Naive B cell (primary cell): ENCODE data around the gene CHST12. TPM values are rescaled to one million over a fixed set of nuclear protein-coding genes. Genes with fewer than 3 reads are reported as not detected.
A peak's percentile ranks its signal among the peaks of the same experiment; 100 is the strongest.

ENCODE experiments used
- ATAC-seq, 2 donors: fragments of 150-1000 bp; cut with Tn5 transposase; 2 replicates each; pipeline ENCODE4 v1.10.0; 2021; ENCODE audit warnings: low read depth in 2 of 2, mild to moderate bottlenecking in 2 of 2, moderate library complexity in 2 of 2
- DNase-seq: peaks from one replicate; pipeline ENCODE4 v3.0.0; 2022
- H3K27ac Mint-ChIP-seq, 6 donors: one replicate each; pipeline ENCODE4 v1.8.0; 2020 to 2022; ENCODE audit warnings: mild to moderate bottlenecking in 6 of 6, mixed read lengths in 6 of 6, moderate library complexity in 5 of 6, inconsistent platforms in 2 of 6
- H3K27me3 Mint-ChIP-seq, 3 donors: one replicate each; pipeline ENCODE4 v1.8.0; 2021 to 2022; ENCODE audit warnings: mixed read lengths in 3 of 3, mild to moderate bottlenecking in 1 of 3
- H3K36me3 Mint-ChIP-seq, 2 donors: one replicate each; pipeline ENCODE4 v1.8.0; 2020 to 2022; ENCODE audit warnings: mixed read lengths in 2 of 2, inconsistent platforms in 1 of 2, mild to moderate bottlenecking in 1 of 2
- H3K4me1 Mint-ChIP-seq, 3 donors: one replicate each; pipeline ENCODE4 v1.8.0; 2020 to 2022; ENCODE audit warnings: mixed read lengths in 3 of 3, inconsistent platforms in 1 of 3, mild to moderate bottlenecking in 1 of 3, moderate library complexity in 1 of 3
- H3K4me3 Mint-ChIP-seq, 8 donors: one replicate each; pipeline ENCODE4 v1.8.0; 2020 to 2022; ENCODE audit warnings: mild to moderate bottlenecking in 8 of 8, mixed read lengths in 8 of 8, moderate library complexity in 8 of 8, inconsistent platforms in 2 of 8
- H3K9me3 Mint-ChIP-seq, 7 donors: one replicate each; pipeline ENCODE4 v1.8.0; 2020 to 2022; ENCODE audit warnings: mixed read lengths in 7 of 7, mild to moderate bottlenecking in 5 of 7, inconsistent platforms in 2 of 7, moderate library complexity in 1 of 7
- polyA plus RNA-seq, 6 donors: library from polyadenylated mRNA; unstranded; fragments of 300-500 nt; fragmentation: Illumina TruSeq; gene quantifications; one replicate each; pipeline ENCODE4 v1.2.3, GENCODE V29; 2021; ENCODE audit warnings: low read depth in 6 of 6

CHST12 gene
- polyA plus RNA-seq, 6 donors from 2014 or later, result 6.5 to 20.9 (median 12.3) TPM

GRCh38 chr7:2437537-2438148, 34.2 kb downstream of the CHST12 start:
- Mint-ChIP-seq H3K4me3 (no peak overlapping the region), H3K9me3 (no peaks in the 10 kb centered on the region)

DNA sequence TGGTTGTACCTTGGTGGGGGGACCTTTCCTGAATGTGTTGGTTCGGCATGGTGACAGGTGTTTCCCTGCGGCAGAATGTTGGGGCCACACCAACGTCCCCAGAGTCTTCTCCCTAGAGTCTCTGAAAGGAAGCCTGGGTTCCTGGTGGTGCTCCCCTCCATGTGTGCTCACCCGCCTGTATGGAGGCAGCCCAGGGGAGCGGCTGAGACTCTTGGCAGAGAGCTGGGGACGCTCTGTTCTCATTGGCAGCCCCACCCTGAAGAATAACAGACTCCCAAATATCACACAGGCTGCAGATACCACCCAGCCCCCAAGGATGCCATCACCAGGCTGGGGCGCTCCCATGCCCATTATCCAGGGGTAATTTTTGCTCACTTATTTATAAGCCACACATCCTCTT, 34.8 kb downstream of the CHST12 start:
- H3K27ac Mint-ChIP-seq, result peak overlapping the region in 2 of 6 donors; percentile 10 to 36
- H3K9me3 Mint-ChIP-seq, result no peaks in the 10 kb centered on the region
- peaks cover 0 to 9% of the 10 kb centered on the region in 2 donors for H3K36me3 Mint-ChIP-seq
- no peak for ATAC-seq
- H3K4me3 Mint-ChIP-seq, result no peak overlapping the region
- DNase-seq, result no peak
- H3K27me3 Mint-ChIP-seq, result no peaks in the 10 kb centered on the region
- peaks cover 2 to 12% (median 5%) of the 10 kb centered on the region in 3 donors for H3K4me1 Mint-ChIP-seq

More at GRCh38 chr7:2437537-2438148, 34.2 kb downstream of the CHST12 start:
- peak overlapping the region in 1 of 6 donors; percentile 38 for H3K27ac Mint-ChIP-seq
- H3K27me3 Mint-ChIP-seq, result no peaks in the 10 kb centered on the region
- H3K4me1 Mint-ChIP-seq, result peaks cover 2 to 12% (median 5%) of the 10 kb centered on the region in 3 donors
- H3K36me3 Mint-ChIP-seq, result peaks cover 0 to 9% of the 10 kb centered on the region in 2 donors
- DNase-seq (no peak), ATAC-seq (no peak)

- Mint-ChIP-seq H3K27me3 (no peaks in the 10 kb centered on the region), H3K9me3 (no peaks in the 10 kb centered on the region), H3K4me3 (no peak overlapping the region), H3K27ac (peak overlapping the region in 1 of 6 donors; percentile 24), H3K4me1 (peaks cover 2 to 12% (median 5%) of the 10 kb centered on the region in 3 donors), H3K36me3 (peaks cover 0 to 9% of the 10 kb centered on the region in 2 donors)
- DNase-seq (no peak), ATAC-seq (no peak)
Observed at GRCh38 chr7:2438775-2439174, 35.4 kb downstream of the CHST12 start.

GRCh38 chr7:2440608-2441245, 37.3 kb downstream of the CHST12 start:
- ATAC-seq, result no peak
- H3K9me3 Mint-ChIP-seq, result no peaks in the 10 kb centered on the region
- no peak for DNase-seq
- no peaks in the 10 kb centered on the region for H3K27me3 Mint-ChIP-seq
- H3K4me1 Mint-ChIP-seq, result peaks cover 2 to 12% (median 5%) of the 10 kb centered on the region in 3 donors
- no peak overlapping the region for H3K27ac Mint-ChIP-seq
- H3K36me3 Mint-ChIP-seq, result peaks cover 0 to 3% of the 10 kb centered on the region in 2 donors
- H3K4me3 Mint-ChIP-seq, result no peak overlapping the region

GRCh38 chr7:2441430-2442058, 38.1 kb downstream of the CHST12 start:
- peak overlapping the region in 5 of 6 donors; percentile 26 to 67 (median 54) for H3K27ac Mint-ChIP-seq
- H3K36me3 Mint-ChIP-seq, result peaks cover 0 to 3% of the 10 kb centered on the region in 2 donors
- H3K4me3 Mint-ChIP-seq, result no peak overlapping the region
- H3K4me1 Mint-ChIP-seq, result peaks cover 2 to 12% (median 5%) of the 10 kb centered on the region in 3 donors
- H3K27me3 Mint-ChIP-seq, result no peaks in the 10 kb centered on the region
- H3K9me3 Mint-ChIP-seq, result no peaks in the 10 kb centered on the region
- ATAC-seq, result no peak
- DNase-seq, result no peak

DNA sequence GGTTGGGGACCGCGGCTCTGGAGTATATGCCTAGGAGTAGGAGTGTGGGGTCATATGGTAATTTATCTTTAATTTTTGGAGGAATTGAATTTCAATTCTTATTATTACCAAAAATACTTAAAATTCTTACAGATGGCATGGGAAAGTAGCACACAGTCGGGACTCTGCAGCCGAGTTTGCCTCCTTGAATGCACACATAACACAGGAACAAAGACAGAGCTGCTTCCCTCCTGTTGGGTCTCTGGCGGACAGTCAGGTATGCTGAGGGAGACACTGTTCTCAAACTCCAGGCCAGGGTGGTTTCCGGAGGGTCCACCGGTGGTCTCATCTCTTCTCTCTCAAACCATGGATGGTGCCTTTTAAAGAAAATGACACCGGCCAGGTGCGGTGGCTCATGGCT, 40.1 kb downstream of the CHST12 start:
- DNase-seq, result no peak
- H3K27ac Mint-ChIP-seq, result no peak overlapping the region

GRCh38 chr7:2444476-2444875, 41.1 kb downstream of the CHST12 start:
- H3K27me3 Mint-ChIP-seq, result no peaks in the 10 kb centered on the region
- peaks cover 5 to 12% (median 5%) of the 10 kb centered on the region in 3 donors for H3K4me1 Mint-ChIP-seq
- DNase-seq (no peak), ATAC-seq (no peak)
- H3K36me3 Mint-ChIP-seq, result no peaks in the 10 kb centered on the region
- no peaks in the 10 kb centered on the region for H3K9me3 Mint-ChIP-seq
- H3K4me3 Mint-ChIP-seq, result no peak overlapping the region
- H3K27ac Mint-ChIP-seq, result no peak overlapping the region

More for the DNA sequence above, 40.1 kb downstream of the CHST12 start:
- Mint-ChIP-seq H3K4me1 (peaks cover 5 to 12% (median 5%) of the 10 kb centered on the region in 3 donors), H3K36me3 (no peaks in the 10 kb centered on the region), H3K4me3 (no peak overlapping the region), H3K27me3 (no peaks in the 10 kb centered on the region), H3K9me3 (no peaks in the 10 kb centered on the region)
- ATAC-seq, result no peak

DNA sequence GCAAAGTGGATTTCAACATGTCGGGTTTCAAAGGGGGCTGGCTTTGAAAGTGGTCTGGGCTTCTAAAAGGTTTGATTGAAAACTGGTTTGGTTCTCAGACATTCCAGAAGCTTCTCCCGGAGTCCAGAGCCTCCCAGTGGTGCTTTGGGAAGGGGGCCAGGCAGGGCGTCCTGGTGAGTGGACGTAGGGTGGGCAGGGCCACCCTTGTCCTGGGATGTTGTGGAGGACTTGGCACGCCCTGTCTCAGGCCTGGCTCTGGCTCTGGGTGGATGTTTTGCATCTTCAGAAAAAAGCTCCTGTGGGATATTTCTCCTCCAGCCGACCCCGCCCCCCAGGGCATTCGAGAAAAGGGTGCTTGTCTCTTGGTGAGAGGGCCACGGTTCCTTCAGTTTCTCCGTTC, 41.6 kb downstream of the CHST12 start:
- no peaks in the 10 kb centered on the region for H3K27me3 Mint-ChIP-seq
- no peaks in the 10 kb centered on the region for H3K9me3 Mint-ChIP-seq
- peak overlapping the region in 2 of 6 donors; percentile 49 to 59 for H3K27ac Mint-ChIP-seq
- DNase-seq (no peak), ATAC-seq (no peak)
- H3K36me3 Mint-ChIP-seq, result no peaks in the 10 kb centered on the region
- no peak overlapping the region for H3K4me3 Mint-ChIP-seq
- H3K4me1 Mint-ChIP-seq, result peaks cover 5 to 12% (median 5%) of the 10 kb centered on the region in 3 donors

DNA sequence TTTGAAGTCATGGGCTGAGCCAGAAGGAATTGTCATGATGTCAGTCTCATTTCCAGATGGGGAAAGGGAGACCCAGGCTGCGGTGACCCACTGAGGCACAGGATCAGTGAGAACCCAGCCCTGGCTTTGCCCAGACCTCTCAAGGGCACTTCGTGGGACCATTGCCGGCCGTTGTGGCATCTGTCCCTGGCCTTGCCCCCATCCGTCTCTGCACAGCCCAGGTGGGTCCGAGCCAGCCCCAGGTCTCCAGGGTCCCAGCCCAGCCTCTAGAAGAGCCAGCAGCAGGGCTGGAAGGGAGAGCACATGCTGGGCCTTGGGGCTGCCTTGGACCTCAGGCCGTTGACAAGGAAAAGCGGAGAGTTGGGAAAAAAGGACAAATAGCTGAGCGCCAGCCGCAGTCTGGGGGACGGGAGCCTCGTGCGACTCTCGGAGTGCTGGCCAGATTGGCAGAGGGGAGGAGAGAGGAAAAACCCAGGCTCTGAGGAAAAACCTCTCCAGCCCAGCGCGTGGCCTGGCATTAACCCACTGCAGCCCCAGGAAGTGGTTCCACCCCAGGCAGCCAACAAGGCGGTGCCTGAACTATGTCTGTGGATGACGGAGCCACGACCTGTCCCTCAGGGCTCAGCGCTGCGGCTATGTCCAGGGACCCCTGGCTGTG, 42.6 kb downstream of the CHST12 start:
- ATAC-seq (no peak), DNase-seq (no peak)
- Mint-ChIP-seq H3K27ac (no peak overlapping the region), H3K36me3 (no peaks in the 10 kb centered on the region), H3K4me3 (peak overlapping the region in 1 of 8 donors; percentile 25), H3K9me3 (no peaks in the 10 kb centered on the region), H3K4me1 (peaks cover 5 to 8% (median 5%) of the 10 kb centered on the region in 3 donors), H3K27me3 (no peaks in the 10 kb centered on the region)

- Mint-ChIP-seq H3K9me3 (no peaks in the 10 kb centered on the region), H3K4me1 (peaks cover 4 to 11% (median 8%) of the 10 kb centered on the region in 3 donors), H3K27me3 (no peaks in the 10 kb centered on the region), H3K36me3 (no peaks in the 10 kb centered on the region), H3K27ac (peak overlapping the region in 1 of 6 donors; percentile 66), H3K4me3 (no peak overlapping the region)
- ATAC-seq (no peak), DNase-seq (no peak)
Observed at GRCh38 chr7:2446676-2447075, 43.3 kb downstream of the CHST12 start.

- H3K27ac Mint-ChIP-seq, result no peak overlapping the region
- DNase-seq (no peak), ATAC-seq (no peak)
- peaks cover 0 to 16% (median 10%) of the 10 kb centered on the region in 3 donors for H3K4me1 Mint-ChIP-seq
- H3K9me3 Mint-ChIP-seq, result peaks cover 0 to under 1% (median 0%) of the 10 kb centered on the region in 7 donors
- no peaks in the 10 kb centered on the region for H3K36me3 Mint-ChIP-seq
- no peaks in the 10 kb centered on the region for H3K27me3 Mint-ChIP-seq
- peak overlapping the region in 1 of 8 donors; percentile 15 for H3K4me3 Mint-ChIP-seq
Observed at GRCh38 chr7:2450198-2451107, 47.0 kb downstream of the CHST12 start.

GRCh38 chr7:2451171-2452073, 48.0 kb downstream of the CHST12 start:
- no peaks in the 10 kb centered on the region for H3K27me3 Mint-ChIP-seq
- peaks cover 0 to 16% (median 10%) of the 10 kb centered on the region in 3 donors for H3K4me1 Mint-ChIP-seq
- peak overlapping the region in 4 of 6 donors; percentile 63 to 85 (median 75) for H3K27ac Mint-ChIP-seq
- H3K9me3 Mint-ChIP-seq, result peaks cover 0 to 7% (median 0%) of the 10 kb centered on the region in 7 donors
- H3K4me3 Mint-ChIP-seq, result peak overlapping the region in 7 of 8 donors; percentile 70 to 88 (median 80)
- ATAC-seq (peak; percentile 94 to 95), DNase-seq (peak; percentile 73)
- H3K36me3 Mint-ChIP-seq, result no peaks in the 10 kb centered on the region
